Sigmoid colon (tissue), 4 donors: ENCODE measurements around the gene NLGN3.

Experiments used
- EP300 ChIP-seq, 4 donors: sonication (generic); formaldehyde crosslinking; IDR thresholded peaks; one replicate each; pipeline ENCODE4 v1.6.1; 2017; ENCODE audit warnings: antibody characterized with exemption in 4 of 4
- POLR2A ChIP-seq, 2 donors: fragments of 450-650 bp; IDR thresholded peaks; one replicate each; pipeline ENCODE4 v1.6.1; 2016; ENCODE audit warnings: antibody characterized with exemption in 2 of 2, mild to moderate bottlenecking in 2 of 2, moderate library complexity in 2 of 2
- TF ChIP-seq, protein P1 (sequence below), 4 experiments: fragments of 450-650 bp in 3 of 4; fragments of 200-600 bp in 1 of 4; IDR thresholded peaks; one replicate each; pipeline ENCODE4 v1.5.1; 2016 to 2019; ENCODE audit warnings: antibody characterized with exemption in 4 of 4, mild to moderate bottlenecking in 3 of 4, moderate library complexity in 2 of 4

DNA sequence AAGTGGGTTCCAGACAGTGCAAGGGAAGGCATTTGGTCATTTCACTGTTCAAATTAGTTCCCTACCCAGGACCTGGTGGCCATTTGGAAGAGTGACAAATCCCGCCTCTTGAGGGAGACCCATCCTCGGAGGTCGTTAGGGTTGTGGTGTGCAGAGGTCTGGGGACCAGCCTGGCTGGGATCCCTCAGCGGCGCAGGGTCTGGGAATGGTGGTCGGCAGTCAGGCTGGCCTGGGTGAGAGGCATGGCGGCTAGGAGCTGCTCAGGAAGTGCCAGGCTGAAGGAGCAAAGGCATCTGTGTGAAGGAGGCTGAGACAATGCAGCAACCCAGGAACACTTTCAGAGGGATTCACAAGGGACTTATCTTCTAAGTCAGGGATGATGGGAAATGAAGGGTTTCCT lies 6.7 kb downstream of the NLGN3 start:
- TF ChIP-seq, protein P1, sequence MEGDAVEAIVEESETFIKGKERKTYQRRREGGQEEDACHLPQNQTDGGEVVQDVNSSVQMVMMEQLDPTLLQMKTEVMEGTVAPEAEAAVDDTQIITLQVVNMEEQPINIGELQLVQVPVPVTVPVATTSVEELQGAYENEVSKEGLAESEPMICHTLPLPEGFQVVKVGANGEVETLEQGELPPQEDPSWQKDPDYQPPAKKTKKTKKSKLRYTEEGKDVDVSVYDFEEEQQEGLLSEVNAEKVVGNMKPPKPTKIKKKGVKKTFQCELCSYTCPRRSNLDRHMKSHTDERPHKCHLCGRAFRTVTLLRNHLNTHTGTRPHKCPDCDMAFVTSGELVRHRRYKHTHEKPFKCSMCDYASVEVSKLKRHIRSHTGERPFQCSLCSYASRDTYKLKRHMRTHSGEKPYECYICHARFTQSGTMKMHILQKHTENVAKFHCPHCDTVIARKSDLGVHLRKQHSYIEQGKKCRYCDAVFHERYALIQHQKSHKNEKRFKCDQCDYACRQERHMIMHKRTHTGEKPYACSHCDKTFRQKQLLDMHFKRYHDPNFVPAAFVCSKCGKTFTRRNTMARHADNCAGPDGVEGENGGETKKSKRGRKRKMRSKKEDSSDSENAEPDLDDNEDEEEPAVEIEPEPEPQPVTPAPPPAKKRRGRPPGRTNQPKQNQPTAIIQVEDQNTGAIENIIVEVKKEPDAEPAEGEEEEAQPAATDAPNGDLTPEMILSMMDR (IDR thresholded peaks at IDR 0.05), result no peak
- no peak for TF ChIP-seq POLR2A (IDR thresholded peaks at IDR 0.05)
- no peak for TF ChIP-seq EP300 (IDR thresholded peaks at IDR 0.05)
